DMS 273 treated with DMSO at 0.1 percent for 48 hours (cell line): ENCODE data around the gene EEF1AKMT4.

Source experiments
- DNase-seq: peaks from one replicate; lab custom pipeline; 2025; lab: John Stamatoyannopoulos, UW

EEF1AKMT4 gene

GRCh38 chr3:184236033-184236410, 13.4 kb upstream of the EEF1AKMT4 start:
- no peak for DNase-seq

- DNase-seq = no peak
Observed at GRCh38 chr3:184236636-184237035, 12.8 kb upstream of the EEF1AKMT4 start.

GRCh38 chr3:184237211-184237610, 12.3 kb upstream of the EEF1AKMT4 start:
- DNase-seq = no peak

- DNase-seq = no peak
Observed at GRCh38 chr3:184237807-184238206, 11.7 kb upstream of the EEF1AKMT4 start.

GRCh38 chr3:184238246-184238818, 11.1 kb upstream of the EEF1AKMT4 start:
- DNase-seq = no peak

GRCh38 chr3:184239221-184239620, 10.3 kb upstream of the EEF1AKMT4 start:
- DNase-seq = no peak

GRCh38 chr3:184239708-184240107, 9.8 kb upstream of the EEF1AKMT4 start:
- DNase-seq = no peak

- DNase-seq = no peak
Observed at GRCh38 chr3:184240384-184241140, 8.9 kb upstream of the EEF1AKMT4 start.

GRCh38 chr3:184241141-184241446, 8.4 kb upstream of the EEF1AKMT4 start:
- no peak for DNase-seq

GRCh38 chr3:184241447-184242296, 7.8 kb upstream of the EEF1AKMT4 start:
- peak; percentile 29 for DNase-seq

GRCh38 chr3:184242297-184242685, 7.2 kb upstream of the EEF1AKMT4 start:
- DNase-seq = no peak

GRCh38 chr3:184248454-184249411, 739 bp upstream of the EEF1AKMT4 start, which contains the start of gene ALG3:
Gene ALG3, minus strand, starts transcription at chr3:184248962. Its CDS starts 22 bp downstream, at chr3:184248940.
- DNase-seq = peak; percentile 86

- DNase-seq = peak; percentile 91
Observed at GRCh38 chr3:184250167-184250828, 826 bp downstream of the EEF1AKMT4 start.

GRCh38 chr3:184255291-184256039, 6.0 kb downstream of the EEF1AKMT4 start:
- DNase-seq = no peak

GRCh38 chr3:184257083-184257915, 7.8 kb downstream of the EEF1AKMT4 start:
- DNase-seq = no peak

- no peak for DNase-seq
Observed at GRCh38 chr3:184258926-184259325, 9.5 kb downstream of the EEF1AKMT4 start.

GRCh38 chr3:184259396-184259877, 10.0 kb downstream of the EEF1AKMT4 start:
- DNase-seq = no peak

GRCh38 chr3:184259878-184260723, 10.6 kb downstream of the EEF1AKMT4 start:
- no peak for DNase-seq
